Mucosa of stomach (tissue), 1 donor: ENCODE results near the gene KDM4B.
"Not testable (repeated sequence)": the region's sequence is repeated elsewhere in the genome, so short reads cannot be mapped to it uniquely, and the experiment has no call there.

Source experiments
- H3K27me3 ChIP-seq: one replicate; pipeline ENCODE4 v1.7.0; 2013; ENCODE audit warnings: mild to moderate bottlenecking, low read length; ENCODE audit not compliant: control insufficient read depth, insufficient read depth
- H3K36me3 ChIP-seq: one replicate; pipeline ENCODE4 v1.7.0; 2013; ENCODE audit warnings: low read length; ENCODE audit not compliant: control insufficient read depth, insufficient read depth
- H3K4me1 ChIP-seq: one replicate; pipeline ENCODE4 v1.7.0; 2013; ENCODE audit warnings: mild to moderate bottlenecking, low read length; ENCODE audit not compliant: control insufficient read depth, insufficient read depth
- H3K4me3 ChIP-seq: one replicate; pipeline ENCODE4 v1.7.0; 2013; ENCODE audit warnings: low read length
- H3K9ac ChIP-seq: one replicate; pipeline ENCODE4 v1.7.0; 2013; ENCODE audit warnings: mild to moderate bottlenecking, low read length, moderate library complexity
- H3K9me3 ChIP-seq: one replicate; pipeline ENCODE4 v1.7.0; 2013; ENCODE audit warnings: mild to moderate bottlenecking, low read length, moderate library complexity; ENCODE audit not compliant: control insufficient read depth
- donor health status: Pancreatic carcinoma.

The KDM4B gene

GRCh38 chr19:4969772-4970531 is 1.0 kb downstream of the KDM4B start:
- no peaks in the 10 kb centered on the region for H3K9me3 ChIP-seq
- H3K9ac ChIP-seq, result peak overlapping the region; percentile 76
- no peaks in the 10 kb centered on the region for H3K27me3 ChIP-seq
- H3K4me3 ChIP-seq, result peak overlapping the region; percentile 77
- H3K36me3 ChIP-seq, result no peaks in the 10 kb centered on the region
- peaks cover 37% of the 10 kb centered on the region for H3K4me1 ChIP-seq

- Histone ChIP-seq H3K9me3 (no peaks in the 10 kb centered on the region), H3K36me3 (no peaks in the 10 kb centered on the region), H3K27me3 (no peaks in the 10 kb centered on the region), H3K4me1 (peaks cover 37% of the 10 kb centered on the region), H3K4me3 (peak overlapping the region; percentile 77), H3K9ac (peak overlapping the region; percentile 76)
Measured at GRCh38 chr19:4970558-4971423, 1.9 kb downstream of the KDM4B start.

DNA sequence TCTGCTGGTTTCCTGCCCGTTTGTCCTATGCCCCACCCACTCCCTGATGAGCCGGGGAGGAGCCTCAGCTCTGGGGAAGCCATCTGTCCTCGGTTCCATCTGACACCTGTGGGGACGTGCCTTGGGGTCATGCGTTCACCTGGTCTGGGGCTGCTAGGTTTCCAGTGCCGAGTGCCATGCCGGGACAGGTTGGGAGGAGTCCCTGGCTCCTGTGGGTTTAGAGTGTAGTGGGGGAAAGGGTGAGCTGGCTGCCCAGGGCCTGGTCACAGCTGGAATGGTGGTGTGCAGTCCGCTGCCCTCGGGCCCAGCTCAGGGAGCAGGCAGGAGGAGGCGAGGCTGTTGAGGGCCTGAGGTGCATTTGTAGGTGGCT is 2.5 kb downstream of the KDM4B start:
- no peak overlapping the region for H3K4me3 ChIP-seq

DNA sequence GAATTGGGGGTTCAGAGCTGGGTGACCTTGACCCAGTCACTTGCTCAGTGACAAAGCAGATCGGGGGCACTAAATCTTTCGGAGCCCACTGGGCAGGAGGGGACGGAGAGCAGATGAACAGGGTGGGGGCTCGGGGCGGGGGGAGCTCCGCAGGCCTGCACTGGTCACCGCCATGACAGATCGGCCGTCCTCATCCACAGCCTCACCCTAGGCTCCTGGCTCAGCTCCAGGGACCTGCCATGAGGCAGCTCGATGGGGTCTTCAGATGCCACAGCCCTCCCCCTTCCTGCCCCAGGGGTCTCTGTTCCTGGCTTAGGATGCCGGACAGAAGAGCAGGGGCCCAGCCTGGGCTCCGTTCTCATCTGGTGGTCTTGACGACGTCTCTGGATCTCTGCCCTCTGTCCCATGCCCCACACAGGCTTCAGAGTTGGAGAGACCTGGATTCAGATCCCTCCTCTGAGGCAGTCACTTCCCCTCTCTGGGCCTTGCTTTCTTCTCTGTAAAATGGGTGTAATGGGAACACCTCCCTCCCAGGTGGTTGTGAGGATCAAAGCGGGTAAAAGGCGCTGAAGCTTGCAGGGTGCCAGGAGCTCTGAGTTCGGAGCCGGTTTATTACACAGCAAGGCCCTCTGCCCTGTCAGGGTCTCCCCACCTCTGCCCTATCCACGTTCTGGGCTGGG is 3.0 kb downstream of the KDM4B start:
- peak overlapping the region; percentile 76 for H3K9ac ChIP-seq
- no peaks in the 10 kb centered on the region for H3K9me3 ChIP-seq
- H3K4me1 ChIP-seq, result peaks cover 41% of the 10 kb centered on the region
- no peaks in the 10 kb centered on the region for H3K27me3 ChIP-seq
- no peaks in the 10 kb centered on the region for H3K36me3 ChIP-seq
- no peak overlapping the region for H3K4me3 ChIP-seq

More for the DNA sequence above, 2.5 kb downstream of the KDM4B start:
- Histone ChIP-seq H3K9me3 (no peaks in the 10 kb centered on the region), H3K4me1 (peaks cover 38% of the 10 kb centered on the region), H3K9ac (peak overlapping the region; percentile 76), H3K27me3 (no peaks in the 10 kb centered on the region), H3K36me3 (no peaks in the 10 kb centered on the region)

- Histone ChIP-seq H3K9me3 (no peaks in the 10 kb centered on the region), H3K27me3 (no peaks in the 10 kb centered on the region), H3K4me1 (peaks cover 48% of the 10 kb centered on the region), H3K36me3 (no peaks in the 10 kb centered on the region), H3K4me3 (no peak overlapping the region), H3K9ac (no peak overlapping the region)
Measured at GRCh38 chr19:4972509-4973230, 3.8 kb downstream of the KDM4B start.

GRCh38 chr19:4974880-4975469 is 6.1 kb downstream of the KDM4B start:
- Histone ChIP-seq H3K9me3 (no peaks in the 10 kb centered on the region), H3K36me3 (no peaks in the 10 kb centered on the region), H3K9ac (no peak overlapping the region), H3K4me1 (peaks cover 50% of the 10 kb centered on the region), H3K4me3 (no peak overlapping the region), H3K27me3 (no peaks in the 10 kb centered on the region)

DNA sequence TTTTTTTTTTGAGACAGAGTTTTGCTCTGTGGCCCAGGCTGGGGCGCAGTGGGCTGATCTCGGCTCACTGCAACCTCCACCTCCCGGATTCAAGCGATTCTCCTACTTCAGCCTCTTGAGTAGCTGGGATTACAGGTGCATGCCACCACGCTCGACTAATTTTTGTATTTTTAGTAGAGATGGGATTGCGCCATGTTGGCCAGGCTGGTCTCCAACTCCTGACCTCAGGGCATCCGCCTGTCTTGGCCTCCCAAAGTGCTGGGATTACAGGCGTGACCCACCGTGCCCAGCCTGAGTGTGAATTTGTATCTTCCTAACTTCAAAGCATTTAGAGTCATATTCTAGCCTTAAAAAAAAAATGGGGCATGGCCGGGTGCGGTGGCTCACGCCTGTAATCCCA is 6.7 kb downstream of the KDM4B start:
- H3K4me3 ChIP-seq, H3K27me3 ChIP-seq, H3K9ac ChIP-seq, H3K9me3 ChIP-seq, H3K36me3 ChIP-seq: not testable (repeated sequence)
- H3K4me1 ChIP-seq, result peaks cover 44% of the 10 kb centered on the region

GRCh38 chr19:4976401-4977298 is 7.7 kb downstream of the KDM4B start:
- Histone ChIP-seq H3K27me3 (no peaks in the 10 kb centered on the region), H3K9ac (no peak overlapping the region), H3K9me3 (no peaks in the 10 kb centered on the region), H3K4me1 (peaks cover 34% of the 10 kb centered on the region), H3K36me3 (no peaks in the 10 kb centered on the region), H3K4me3 (no peak overlapping the region)

GRCh38 chr19:4977299-4978174 is 8.6 kb downstream of the KDM4B start:
- no peak overlapping the region for H3K9ac ChIP-seq

DNA sequence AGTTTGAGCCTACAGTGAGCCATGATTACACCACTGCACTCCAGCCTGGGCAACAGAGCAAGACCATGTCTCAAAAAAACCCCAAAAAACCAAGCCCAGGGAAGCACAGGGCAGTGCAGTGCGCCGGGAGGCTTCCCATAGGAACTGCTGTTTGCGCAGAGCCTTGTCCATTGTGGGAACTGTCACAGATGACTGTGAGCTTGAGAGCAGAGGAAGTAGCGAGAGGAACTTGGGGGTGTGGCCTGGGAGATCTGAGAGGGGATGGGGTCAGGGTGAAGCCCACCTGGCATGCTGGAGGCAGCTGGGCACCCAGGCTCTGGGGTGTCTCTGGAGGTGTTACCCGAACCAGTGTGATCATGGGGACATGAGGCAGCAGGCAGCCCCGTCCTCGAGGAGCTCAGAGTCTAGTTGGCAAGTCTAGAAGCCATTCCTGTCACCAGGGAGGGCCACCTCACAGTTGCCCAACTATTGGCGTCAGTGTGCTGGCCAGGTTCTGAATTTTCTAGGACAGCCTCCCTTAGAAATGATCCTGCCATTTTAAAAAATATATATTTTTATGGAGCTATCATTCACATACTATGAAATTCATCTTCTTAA is 10.4 kb downstream of the KDM4B start:
- H3K4me1 ChIP-seq, result peaks cover 19% of the 10 kb centered on the region
- no peaks in the 10 kb centered on the region for H3K36me3 ChIP-seq
- no peak overlapping the region for H3K4me3 ChIP-seq

More at GRCh38 chr19:4977299-4978174, 8.6 kb downstream of the KDM4B start:
- Histone ChIP-seq H3K4me1 (peaks cover 25% of the 10 kb centered on the region), H3K9me3 (no peaks in the 10 kb centered on the region), H3K4me3 (no peak overlapping the region), H3K27me3 (no peaks in the 10 kb centered on the region), H3K36me3 (no peaks in the 10 kb centered on the region)

More for the DNA sequence above, 10.4 kb downstream of the KDM4B start:
- Histone ChIP-seq H3K27me3 (no peaks in the 10 kb centered on the region), H3K9ac (no peak overlapping the region), H3K9me3 (no peaks in the 10 kb centered on the region)
